Panc1 (cell line): ENCODE measurements around the gene SLC19A2.
"Not testable (repeated sequence)": the region's sequence is repeated elsewhere in the genome, so short reads cannot be mapped to it uniquely, and the experiment has no call there.

Source experiments
- POLR2AphosphoS5 ChIP-seq: IDR thresholded peaks from 2 replicates; pipeline ENCODE4 v1.6.1; 2012; ENCODE audit warnings: mild to moderate bottlenecking, low read depth, low read length, moderate library complexity
- SIN3A ChIP-seq: IDR thresholded peaks from 2 replicates; pipeline ENCODE4 v1.6.1; 2012; ENCODE audit warnings: low read depth, mild to moderate bottlenecking, low read length, moderate library complexity, borderline replicate concordance; ENCODE audit not compliant: insufficient read depth
- TCF7L2 ChIP-seq: IDR thresholded peaks from 2 replicates; pipeline ENCODE4 v1.6.1; 2011; ENCODE audit warnings: mild to moderate bottlenecking, low read depth, low read length, inconsistent platforms
- TF ChIP-seq, protein P1 (sequence below): fragments of 450-650 bp; IDR thresholded peaks from 2 replicates; pipeline ENCODE4 v1.5.1; 2017; ENCODE audit warnings: mild to moderate bottlenecking
- TF ChIP-seq, protein P2 (sequence below), 2 experiments: IDR thresholded peaks; 2 replicates each; pipeline ENCODE4 v1.6.1; 2011 to 2012; ENCODE audit warnings: low read depth in 2 of 2, control low read depth in 1 of 2, low read length in 1 of 2, mild to moderate bottlenecking in 1 of 2, moderate library complexity in 1 of 2; ENCODE audit not compliant: insufficient read depth in 1 of 2

DNA sequence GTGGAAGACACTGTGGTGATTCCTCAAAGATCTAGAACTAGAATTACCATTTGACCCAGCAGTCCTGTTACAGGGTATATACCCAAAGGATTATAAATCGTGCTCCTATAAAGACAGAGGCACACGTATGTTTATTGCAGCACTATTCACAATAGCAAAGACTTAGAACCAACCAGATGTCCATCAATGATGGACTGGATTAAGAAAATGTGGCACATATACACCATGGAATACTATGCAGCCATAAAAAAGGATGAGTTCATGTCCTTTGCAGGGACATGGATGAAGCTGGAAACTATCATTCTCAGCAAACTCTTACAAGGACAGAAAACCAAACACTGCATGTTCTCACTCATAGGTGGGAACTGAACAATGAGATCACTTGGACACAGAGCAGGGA, 17.9 kb upstream of the SLC19A2 start:
- TF ChIP-seq, protein P1, sequence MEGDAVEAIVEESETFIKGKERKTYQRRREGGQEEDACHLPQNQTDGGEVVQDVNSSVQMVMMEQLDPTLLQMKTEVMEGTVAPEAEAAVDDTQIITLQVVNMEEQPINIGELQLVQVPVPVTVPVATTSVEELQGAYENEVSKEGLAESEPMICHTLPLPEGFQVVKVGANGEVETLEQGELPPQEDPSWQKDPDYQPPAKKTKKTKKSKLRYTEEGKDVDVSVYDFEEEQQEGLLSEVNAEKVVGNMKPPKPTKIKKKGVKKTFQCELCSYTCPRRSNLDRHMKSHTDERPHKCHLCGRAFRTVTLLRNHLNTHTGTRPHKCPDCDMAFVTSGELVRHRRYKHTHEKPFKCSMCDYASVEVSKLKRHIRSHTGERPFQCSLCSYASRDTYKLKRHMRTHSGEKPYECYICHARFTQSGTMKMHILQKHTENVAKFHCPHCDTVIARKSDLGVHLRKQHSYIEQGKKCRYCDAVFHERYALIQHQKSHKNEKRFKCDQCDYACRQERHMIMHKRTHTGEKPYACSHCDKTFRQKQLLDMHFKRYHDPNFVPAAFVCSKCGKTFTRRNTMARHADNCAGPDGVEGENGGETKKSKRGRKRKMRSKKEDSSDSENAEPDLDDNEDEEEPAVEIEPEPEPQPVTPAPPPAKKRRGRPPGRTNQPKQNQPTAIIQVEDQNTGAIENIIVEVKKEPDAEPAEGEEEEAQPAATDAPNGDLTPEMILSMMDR, result not testable (repeated sequence)
- not testable (repeated sequence) for TF ChIP-seq POLR2AphosphoS5, SIN3A, TCF7L2
- TF ChIP-seq, protein P2, sequence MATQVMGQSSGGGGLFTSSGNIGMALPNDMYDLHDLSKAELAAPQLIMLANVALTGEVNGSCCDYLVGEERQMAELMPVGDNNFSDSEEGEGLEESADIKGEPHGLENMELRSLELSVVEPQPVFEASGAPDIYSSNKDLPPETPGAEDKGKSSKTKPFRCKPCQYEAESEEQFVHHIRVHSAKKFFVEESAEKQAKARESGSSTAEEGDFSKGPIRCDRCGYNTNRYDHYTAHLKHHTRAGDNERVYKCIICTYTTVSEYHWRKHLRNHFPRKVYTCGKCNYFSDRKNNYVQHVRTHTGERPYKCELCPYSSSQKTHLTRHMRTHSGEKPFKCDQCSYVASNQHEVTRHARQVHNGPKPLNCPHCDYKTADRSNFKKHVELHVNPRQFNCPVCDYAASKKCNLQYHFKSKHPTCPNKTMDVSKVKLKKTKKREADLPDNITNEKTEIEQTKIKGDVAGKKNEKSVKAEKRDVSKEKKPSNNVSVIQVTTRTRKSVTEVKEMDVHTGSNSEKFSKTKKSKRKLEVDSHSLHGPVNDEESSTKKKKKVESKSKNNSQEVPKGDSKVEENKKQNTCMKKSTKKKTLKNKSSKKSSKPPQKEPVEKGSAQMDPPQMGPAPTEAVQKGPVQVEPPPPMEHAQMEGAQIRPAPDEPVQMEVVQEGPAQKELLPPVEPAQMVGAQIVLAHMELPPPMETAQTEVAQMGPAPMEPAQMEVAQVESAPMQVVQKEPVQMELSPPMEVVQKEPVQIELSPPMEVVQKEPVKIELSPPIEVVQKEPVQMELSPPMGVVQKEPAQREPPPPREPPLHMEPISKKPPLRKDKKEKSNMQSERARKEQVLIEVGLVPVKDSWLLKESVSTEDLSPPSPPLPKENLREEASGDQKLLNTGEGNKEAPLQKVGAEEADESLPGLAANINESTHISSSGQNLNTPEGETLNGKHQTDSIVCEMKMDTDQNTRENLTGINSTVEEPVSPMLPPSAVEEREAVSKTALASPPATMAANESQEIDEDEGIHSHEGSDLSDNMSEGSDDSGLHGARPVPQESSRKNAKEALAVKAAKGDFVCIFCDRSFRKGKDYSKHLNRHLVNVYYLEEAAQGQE (IDR thresholded peaks at IDR 0.05; ENCODE audit: insufficient read depth in 1 of 2, low read depth in 2 of 2, low read length in 1 of 2), result not testable (repeated sequence)
